GM23338 (cell line): Measurements from ENCODE around the gene GYPC. TPM values are rescaled to one million over a fixed set of nuclear protein-coding genes. Genes with fewer than 3 reads are reported as not detected.

ENCODE experiments used
- ATAC-seq: fragments of 200-7000 bp; cut with Tn5 transposase; 3 replicates; pipeline ENCODE4 v1.9.1; 2020
- DNase-seq: peaks from one replicate; pipeline ENCODE4 v3.0.0-alpha.2; 2015; ENCODE audit warnings: low spot score
- H2AFZ ChIP-seq: fragments of 200-600 bp; sonication (generic); 2 replicates; pipeline ENCODE4 v1.8.0; 2016; ENCODE audit warnings: antibody characterized with exemption, mild to moderate bottlenecking, moderate library complexity
- H3F3A ChIP-seq: fragments of 200-600 bp; sonication (generic); replicated peaks from 2 replicates; pipeline ENCODE4 v1.8.0; 2017; ENCODE audit warnings: antibody characterized with exemption, mixed run types, low read depth
- H3K27ac ChIP-seq: fragments of 200-600 bp; sonication (generic); 2 replicates; pipeline ENCODE4 v1.6.1; 2016; ENCODE audit warnings: low read depth
- H3K27me3 ChIP-seq: fragments of 200-600 bp; sonication (generic); 2 replicates; pipeline ENCODE4 v1.8.0; 2016; ENCODE audit warnings: mild to moderate bottlenecking, mixed run types, moderate library complexity; ENCODE audit not compliant: insufficient read depth
- H3K36me3 ChIP-seq: fragments of 200-600 bp; sonication (generic); 2 replicates; pipeline ENCODE4 v1.8.0; 2016; ENCODE audit warnings: mild to moderate bottlenecking; ENCODE audit not compliant: insufficient read depth
- H3K4me1 ChIP-seq: fragments of 200-600 bp; sonication (generic); 2 replicates; pipeline ENCODE4 v1.8.0; 2016; ENCODE audit warnings: mild to moderate bottlenecking, moderate library complexity; ENCODE audit not compliant: insufficient read depth
- H3K4me2 ChIP-seq: fragments of 200-600 bp; sonication (generic); 2 replicates; pipeline ENCODE4 v1.7.1; 2017; ENCODE audit warnings: mixed run types
- H3K4me3 ChIP-seq: fragments of 200-600 bp; sonication (generic); 2 replicates; pipeline ENCODE4 v1.6.1; 2016; ENCODE audit warnings: mixed run types
- H3K79me2 ChIP-seq: fragments of 200-600 bp; sonication (generic); replicated peaks from 2 replicates; pipeline ENCODE4 v1.8.0; 2017; ENCODE audit warnings: mild to moderate bottlenecking; ENCODE audit not compliant: insufficient read depth
- H3K9me2 ChIP-seq: fragments of 200-600 bp; sonication (generic); 2 replicates; pipeline ENCODE4 v1.8.0; 2017; ENCODE audit not compliant: insufficient read depth
- H4K20me1 ChIP-seq: fragments of 200-600 bp; sonication (generic); replicated peaks from 2 replicates; pipeline ENCODE4 v1.8.0; 2017; ENCODE audit warnings: mild to moderate bottlenecking; ENCODE audit not compliant: insufficient read depth
- H3K27ac Mint-ChIP-seq: 2 replicates; pipeline ENCODE4 v1.8.0; 2020; ENCODE audit warnings: inconsistent platforms, mild to moderate bottlenecking, moderate library complexity, mixed read lengths
- H3K27me3 Mint-ChIP-seq: 3 replicates; pipeline ENCODE4 v1.8.0; 2022; ENCODE audit warnings: low read depth, mild to moderate bottlenecking, moderate library complexity, mixed read lengths, inconsistent platforms; ENCODE audit not compliant: insufficient read depth, poor library complexity
- H3K36me3 Mint-ChIP-seq: 3 replicates; pipeline ENCODE4 v1.8.0; 2021; ENCODE audit warnings: low read depth, mild to moderate bottlenecking, inconsistent platforms, moderate library complexity, mixed read lengths
- H3K4me1 Mint-ChIP-seq: 3 replicates; pipeline ENCODE4 v1.8.0; 2020; ENCODE audit warnings: mild to moderate bottlenecking, inconsistent platforms, mixed read lengths
- H3K4me3 Mint-ChIP-seq: 3 replicates; pipeline ENCODE4 v1.8.0; 2021; ENCODE audit warnings: moderate library complexity, mild to moderate bottlenecking, inconsistent platforms, mixed read lengths
- H3K9me3 Mint-ChIP-seq: 3 replicates; pipeline ENCODE4 v1.8.0; 2020; ENCODE audit warnings: moderate library complexity, mild to moderate bottlenecking, inconsistent platforms, mixed read lengths
- EZH2 ChIP-seq: fragments of 200-600 bp; sonication (generic); IDR thresholded peaks from one replicate; pipeline ENCODE4 v1.8.0; 2017; ENCODE audit warnings: antibody characterized with exemption, mild to moderate bottlenecking, low read depth; ENCODE audit not compliant: unreplicated experiment
- EZH2phosphoT487 ChIP-seq: fragments of 200-600 bp; sonication (generic); IDR thresholded peaks from one replicate; pipeline ENCODE4 v1.8.1; 2018; ENCODE audit warnings: antibody characterized with exemption; ENCODE audit not compliant: unreplicated experiment
- JUNB ChIP-seq: IDR thresholded peaks from one replicate; pipeline ENCODE4 v1.6.1; 2016; ENCODE audit warnings: antibody characterized with exemption; ENCODE audit not compliant: unreplicated experiment
- NANOG ChIP-seq: IDR thresholded peaks from 2 replicates; pipeline ENCODE4 v1.6.1; 2016; ENCODE audit warnings: antibody characterized with exemption, borderline replicate concordance
- POLR2AphosphoS5 ChIP-seq: IDR thresholded peaks from 2 replicates; pipeline ENCODE4 v1.6.1; 2016; ENCODE audit warnings: antibody characterized with exemption, low read depth
- STAT1 ChIP-seq: IDR thresholded peaks from one replicate; pipeline ENCODE4 v1.6.1; 2016; ENCODE audit warnings: antibody characterized with exemption; ENCODE audit not compliant: unreplicated experiment
- ZNF114 ChIP-seq: fragments of 250-450 bp; sonication (Bioruptor Pico); IDR thresholded peaks from 2 replicates; pipeline ENCODE4 v1.5.0; 2020; ENCODE audit warnings: mild to moderate bottlenecking, moderate library complexity
- ZNF331 ChIP-seq: fragments of 250-450 bp; sonication (Bioruptor Pico); IDR thresholded peaks from 2 replicates; pipeline ENCODE4 v1.5.0; 2020; ENCODE audit warnings: low read depth, mild to moderate bottlenecking, moderate library complexity
- polyA plus RNA-seq: library from polyadenylated mRNA; unstranded; fragments of >200 nt; fragmentation: Nextera tagmentation; extraction: Ambion mirVana; gene quantifications from 2 replicates; pipeline ENCODE4 v1.2.1, GENCODE V29; 2016
- total RNA-seq: library from RNA; depleted of rRNA; stranded (reverse); fragments of >200 nt; shearing (Covaris generic); gene quantifications from 2 replicates; pipeline ENCODE4 v1.2.3, GENCODE V29; 2014
- TF ChIP-seq, protein P1 (sequence below): IDR thresholded peaks from 2 replicates; pipeline ENCODE4 v1.6.1; 2016; ENCODE audit warnings: antibody characterized with exemption
- TF ChIP-seq, protein P2 (sequence below), 2 experiments: fragments of 200-600 bp in 1 of 2; sonication (generic) in 1 of 2; conservative IDR thresholded peaks; 2 replicates each; pipeline versions ENCODE4 v1.5.1 to v1.6.1; 2016 to 2017; ENCODE audit warnings: antibody characterized with exemption in 2 of 2, low read depth in 2 of 2, mild to moderate bottlenecking in 2 of 2, moderate library complexity in 1 of 2

The GYPC gene
- total and polyA plus RNA-seq, 2 experiments from 2014 or later = 19.6 to 29.7 TPM

DNA sequence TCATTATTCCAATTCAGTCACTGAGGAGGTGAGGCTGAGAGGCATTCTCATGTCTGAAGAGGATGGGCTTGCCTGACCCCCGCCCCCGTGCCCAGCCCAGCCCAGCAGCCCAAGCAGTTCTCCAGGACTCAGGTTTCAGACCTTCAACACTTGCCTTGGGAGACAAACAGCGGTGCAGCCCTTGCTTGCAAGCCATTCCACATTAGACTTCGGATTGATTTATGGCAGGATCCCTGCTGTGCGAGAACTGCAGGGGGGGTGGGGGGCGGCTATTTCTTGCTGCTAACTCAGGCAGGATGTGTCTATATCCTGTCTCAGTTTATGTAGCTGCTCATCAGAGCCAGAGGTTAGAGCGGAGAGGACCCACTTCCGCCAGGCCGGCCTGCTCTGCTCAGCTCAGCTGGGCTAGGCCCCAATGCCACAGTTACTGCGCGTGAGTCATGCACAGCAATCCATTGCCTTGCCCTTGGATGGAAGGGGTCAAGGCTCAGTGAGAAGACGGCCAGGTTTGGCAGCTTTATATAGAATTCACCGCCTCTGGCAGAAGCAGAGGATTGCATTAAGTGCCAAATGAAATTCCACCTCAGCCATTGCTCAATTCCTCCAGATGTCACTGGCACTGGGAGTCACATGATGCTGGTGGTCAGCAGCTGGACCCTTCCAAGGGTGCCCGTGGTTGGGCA is 1.8 kb downstream of the GYPC start:
- Histone ChIP-seq H3F3A (peaks cover 15% of the 10 kb centered on the region), H2AFZ (no peak overlapping the region; the same call in 1 of the 2 replicates), H3K27ac (0 out of 2 replicates have a peak overlapping the region, but pooled peaks have one; percentile 30), H3K4me1 (peaks cover 36% of the 10 kb centered on the region), H3K4me2 (peak overlapping the region; percentile 96), H3K4me3 (peak overlapping the region; percentile 79), H3K36me3 (no peaks in the 10 kb centered on the region), H3K9me2 (no peaks in the 10 kb centered on the region), H3K79me2 (peaks cover 21% of the 10 kb centered on the region), H3K27me3 (peaks cover 7% of the 10 kb centered on the region; the same call in 1 of the 2 replicates), H4K20me1 (no peaks in the 10 kb centered on the region)
- TF ChIP-seq EZH2 (no peak), ZNF331 (CRISPR knock-in tag) (no peak), STAT1 (no peak), JUNB (no peak), EZH2phosphoT487 (no peak), NANOG (no peak), POLR2AphosphoS5 (no peak), ZNF114 (CRISPR knock-in tag) (no peak)
- TF ChIP-seq, protein P1, sequence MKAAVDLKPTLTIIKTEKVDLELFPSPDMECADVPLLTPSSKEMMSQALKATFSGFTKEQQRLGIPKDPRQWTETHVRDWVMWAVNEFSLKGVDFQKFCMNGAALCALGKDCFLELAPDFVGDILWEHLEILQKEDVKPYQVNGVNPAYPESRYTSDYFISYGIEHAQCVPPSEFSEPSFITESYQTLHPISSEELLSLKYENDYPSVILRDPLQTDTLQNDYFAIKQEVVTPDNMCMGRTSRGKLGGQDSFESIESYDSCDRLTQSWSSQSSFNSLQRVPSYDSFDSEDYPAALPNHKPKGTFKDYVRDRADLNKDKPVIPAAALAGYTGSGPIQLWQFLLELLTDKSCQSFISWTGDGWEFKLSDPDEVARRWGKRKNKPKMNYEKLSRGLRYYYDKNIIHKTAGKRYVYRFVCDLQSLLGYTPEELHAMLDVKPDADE = no peak
- Mint-ChIP-seq H3K27me3 (peaks cover 19% of the 10 kb centered on the region), H3K9me3 (no peaks in the 10 kb centered on the region; the same call in 2 of the 3 replicates), H3K4me1 (peaks cover 38% of the 10 kb centered on the region), H3K4me3 (peak overlapping the region; percentile 80), H3K27ac (peak overlapping the region; percentile 78), H3K36me3 (peaks cover 4% of the 10 kb centered on the region; the same call in 1 of the 3 replicates)
- peak; percentile 81 for DNase-seq
- ATAC-seq = peak; percentile 70

GRCh38 chr2:126658319-126658904 is 2.5 kb downstream of the GYPC start:
- Histone ChIP-seq H3K36me3 (no peaks in the 10 kb centered on the region), H3K79me2 (peaks cover 21% of the 10 kb centered on the region), H3K4me3 (peak overlapping the region; percentile 79), H3F3A (peaks cover 15% of the 10 kb centered on the region), H4K20me1 (no peaks in the 10 kb centered on the region), H3K4me2 (peak overlapping the region; percentile 96), H3K9me2 (no peaks in the 10 kb centered on the region), H3K27me3 (peaks cover 7% of the 10 kb centered on the region; the same call in 1 of the 2 replicates), H2AFZ (no peak overlapping the region), H3K27ac (0 out of 2 replicates have a peak overlapping the region, but pooled peaks have one; percentile 30), H3K4me1 (peaks cover 36% of the 10 kb centered on the region)
- TF ChIP-seq ZNF114 (CRISPR knock-in tag) (no peak), EZH2phosphoT487 (no peak), POLR2AphosphoS5 (no peak)
- TF ChIP-seq, protein P1 = no peak
- TF ChIP-seq, protein P2, sequence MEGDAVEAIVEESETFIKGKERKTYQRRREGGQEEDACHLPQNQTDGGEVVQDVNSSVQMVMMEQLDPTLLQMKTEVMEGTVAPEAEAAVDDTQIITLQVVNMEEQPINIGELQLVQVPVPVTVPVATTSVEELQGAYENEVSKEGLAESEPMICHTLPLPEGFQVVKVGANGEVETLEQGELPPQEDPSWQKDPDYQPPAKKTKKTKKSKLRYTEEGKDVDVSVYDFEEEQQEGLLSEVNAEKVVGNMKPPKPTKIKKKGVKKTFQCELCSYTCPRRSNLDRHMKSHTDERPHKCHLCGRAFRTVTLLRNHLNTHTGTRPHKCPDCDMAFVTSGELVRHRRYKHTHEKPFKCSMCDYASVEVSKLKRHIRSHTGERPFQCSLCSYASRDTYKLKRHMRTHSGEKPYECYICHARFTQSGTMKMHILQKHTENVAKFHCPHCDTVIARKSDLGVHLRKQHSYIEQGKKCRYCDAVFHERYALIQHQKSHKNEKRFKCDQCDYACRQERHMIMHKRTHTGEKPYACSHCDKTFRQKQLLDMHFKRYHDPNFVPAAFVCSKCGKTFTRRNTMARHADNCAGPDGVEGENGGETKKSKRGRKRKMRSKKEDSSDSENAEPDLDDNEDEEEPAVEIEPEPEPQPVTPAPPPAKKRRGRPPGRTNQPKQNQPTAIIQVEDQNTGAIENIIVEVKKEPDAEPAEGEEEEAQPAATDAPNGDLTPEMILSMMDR (conservative IDR thresholded peaks at IDR 0.05; ENCODE audit: low read depth in 2 of 2) = no peak
- Mint-ChIP-seq H3K4me1 (peaks cover 38% of the 10 kb centered on the region), H3K4me3 (peak overlapping the region; percentile 80; the same call in 2 of the 3 replicates), H3K27ac (peak overlapping the region; percentile 78), H3K9me3 (no peaks in the 10 kb centered on the region; the same call in 2 of the 3 replicates), H3K27me3 (peaks cover 21% of the 10 kb centered on the region), H3K36me3 (peaks cover 4% of the 10 kb centered on the region; the same call in 1 of the 3 replicates)
- DNase-seq (no peak), ATAC-seq (no peak)
